WTC11 (cell line): ENCODE measurements around the gene KRTCAP2. TPM values are rescaled to one million over a fixed set of nuclear protein-coding genes. Genes with fewer than 3 reads are reported as not detected.

Experiments used
- ATAC-seq: fragments of 200-7000 bp; cut with Tn5 transposase; 2 replicates; pipeline ENCODE4 v1.10.0; 2021; ENCODE audit warnings: mild to moderate bottlenecking, moderate library complexity
- CTCF ChIA-PET: fragments of 300-600 bp; sonication (Branson Sonifier 250); formaldehyde crosslinking; loops from one replicate; lab custom pipeline; 2021; ENCODE audit warnings: antibody characterized with exemption; lab: Charles Lee
- POLR2A ChIA-PET: fragments of 350-600 bp; sonication (Branson Sonifier 250); formaldehyde crosslinking; loops from one replicate; lab custom pipeline; 2021; ENCODE audit warnings: antibody characterized with exemption; lab: Charles Lee
- DNase-seq: peaks from one replicate; pipeline ENCODE4 v3.0.0; 2021; ENCODE audit warnings: low spot score
- H3K27ac Mint-ChIP-seq: 2 replicates; pipeline ENCODE4 v1.8.0; 2021; ENCODE audit warnings: mixed read lengths
- H3K27me3 Mint-ChIP-seq: 2 replicates; pipeline ENCODE4 v1.8.0; 2021; ENCODE audit warnings: low read depth, mild to moderate bottlenecking, moderate library complexity, mixed read lengths
- H3K36me3 Mint-ChIP-seq: 2 replicates; pipeline ENCODE4 v1.8.0; 2021; ENCODE audit warnings: mixed read lengths
- H3K4me1 Mint-ChIP-seq: 2 replicates; pipeline ENCODE4 v1.8.0; 2022; ENCODE audit warnings: mixed read lengths
- H3K4me3 Mint-ChIP-seq: 2 replicates; pipeline ENCODE4 v1.8.0; 2021; ENCODE audit warnings: mild to moderate bottlenecking, moderate library complexity, mixed read lengths
- H3K9me3 Mint-ChIP-seq: 2 replicates; pipeline ENCODE4 v1.8.0; 2021; ENCODE audit warnings: mixed read lengths
- CREM ChIP-seq: sonication (generic); formaldehyde crosslinking; IDR thresholded peaks from 2 replicates; pipeline ENCODE4 v1.8.1; 2022; ENCODE audit warnings: mild to moderate bottlenecking, missing genetic modification reagents, moderate library complexity
- ESRRA ChIP-seq: sonication (generic); formaldehyde crosslinking; IDR thresholded peaks from 2 replicates; pipeline ENCODE4 v1.8.1; 2022; ENCODE audit warnings: mild to moderate bottlenecking, missing genetic modification reagents, borderline replicate concordance
- GABPB1 ChIP-seq: sonication (generic); formaldehyde crosslinking; IDR thresholded peaks from 2 replicates; pipeline ENCODE4 v1.8.1; 2023; ENCODE audit warnings: mild to moderate bottlenecking, missing genetic modification reagents
- GRHL2 ChIP-seq: fragments of 250-450 bp; sonication (Bioruptor Pico); IDR thresholded peaks from 2 replicates; pipeline ENCODE4 v1.8.0; 2022; ENCODE audit warnings: mild to moderate bottlenecking, moderate library complexity; ENCODE audit not compliant: insufficient replicate concordance, severe bottlenecking
- HMGXB4 ChIP-seq: sonication (generic); formaldehyde crosslinking; IDR thresholded peaks from 2 replicates; pipeline ENCODE4 v1.8.1; 2023; ENCODE audit warnings: mild to moderate bottlenecking, moderate library complexity, missing genetic modification reagents
- JUN ChIP-seq: sonication (generic); formaldehyde crosslinking; IDR thresholded peaks from 2 replicates; pipeline ENCODE4 v1.8.0; 2023; ENCODE audit warnings: mild to moderate bottlenecking, missing genetic modification reagents
- MAX ChIP-seq: sonication (generic); formaldehyde crosslinking; IDR thresholded peaks from 2 replicates; pipeline ENCODE4 v1.8.0; 2022; ENCODE audit warnings: mild to moderate bottlenecking, missing genetic modification reagents
- NFYB ChIP-seq: sonication (generic); formaldehyde crosslinking; conservative IDR thresholded peaks from 2 replicates; pipeline ENCODE4 v1.8.0; 2022; ENCODE audit warnings: low read depth, missing genetic modification reagents
- RELA ChIP-seq: sonication (generic); formaldehyde crosslinking; IDR thresholded peaks from 2 replicates; pipeline ENCODE4 v1.8.1; 2022; ENCODE audit warnings: missing genetic modification reagents, mild to moderate bottlenecking, borderline replicate concordance
- USF2 ChIP-seq: sonication (generic); formaldehyde crosslinking; IDR thresholded peaks from 2 replicates; pipeline ENCODE4 v1.8.1; 2023; ENCODE audit warnings: mild to moderate bottlenecking, missing genetic modification reagents, moderate library complexity
- ZNF138 ChIP-seq: sonication (generic); formaldehyde crosslinking; conservative IDR thresholded peaks from 2 replicates; pipeline ENCODE4 v1.8.1; 2022; ENCODE audit warnings: mild to moderate bottlenecking, moderate library complexity, missing genetic modification reagents
- ZNF232 ChIP-seq: sonication (generic); formaldehyde crosslinking; IDR thresholded peaks from 2 replicates; pipeline ENCODE4 v1.8.0; 2022; ENCODE audit warnings: mild to moderate bottlenecking, missing genetic modification reagents
- ZNF263 ChIP-seq: sonication (generic); formaldehyde crosslinking; IDR thresholded peaks from 2 replicates; pipeline ENCODE4 v1.8.1; 2022; ENCODE audit warnings: low read depth, mild to moderate bottlenecking, moderate library complexity, missing genetic modification reagents
- ZNF416 ChIP-seq: fragments of 250-450 bp; sonication (Bioruptor Pico); IDR thresholded peaks from 2 replicates; pipeline ENCODE4 v1.9.0; 2021; ENCODE audit warnings: mild to moderate bottlenecking, inconsistent platforms
- ZNF671 ChIP-seq: fragments of 250-450 bp; sonication (Bioruptor Pico); IDR thresholded peaks from 2 replicates; pipeline ENCODE4 v1.8.0; 2021; ENCODE audit warnings: mild to moderate bottlenecking
- total RNA-seq: library from RNA; stranded (reverse); gene quantifications from 3 replicates; pipeline ENCODE4 v1.2.3, GENCODE V29; 2021
- TF ChIP-seq, protein P1 (sequence below): fragments of 250-450 bp; sonication (Bioruptor Pico); IDR thresholded peaks from 2 replicates; pipeline ENCODE4 v1.9.0; 2021; ENCODE audit warnings: mild to moderate bottlenecking
- TF ChIP-seq, protein P2 (sequence below): sonication (generic); formaldehyde crosslinking; IDR thresholded peaks from 2 replicates; pipeline ENCODE4 v1.8.1; 2023; ENCODE audit warnings: mild to moderate bottlenecking, missing genetic modification reagents

The KRTCAP2 gene
- total RNA-seq, 1 experiment from 2014 or later = 104 TPM

GRCh38 chr1:155135415-155136028 is 37.6 kb downstream of the KRTCAP2 start, which contains the start of gene SLC50A1 (continued):
- TF ChIP-seq ZNF263 (0 out of 2 replicates have a peak, but pooled peaks have one; percentile 20), HMGXB4 (CRISPR knock-in tag) (peak; percentile 65; the same call in 1 of the 2 replicates)

DNA sequence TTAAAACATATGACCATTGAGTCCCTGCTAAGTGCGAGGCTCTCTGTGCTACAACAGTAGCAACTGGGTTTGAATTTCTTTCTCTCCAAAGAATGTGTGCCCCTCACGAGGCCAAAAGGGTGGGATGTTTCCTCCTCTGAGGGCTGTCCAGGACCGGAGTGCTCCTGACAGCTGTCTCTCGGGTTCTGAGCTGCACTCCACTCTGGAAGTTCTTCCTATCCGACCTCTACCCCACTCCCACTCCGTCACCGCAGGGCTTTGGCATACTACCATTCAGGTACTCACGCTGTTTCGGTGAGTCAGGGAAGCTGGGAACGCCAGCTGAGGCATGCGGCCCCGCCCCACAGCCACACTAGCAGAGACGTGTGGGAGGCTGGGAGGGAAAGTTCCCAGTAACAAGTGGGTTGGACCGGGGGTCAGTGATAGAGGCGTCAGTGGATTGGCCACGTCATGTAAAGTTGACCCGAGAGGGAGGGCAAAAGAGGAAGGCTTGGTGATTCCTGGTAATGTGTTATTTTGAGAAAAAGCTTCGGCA is 38.2 kb downstream of the KRTCAP2 start:
- DNase-seq (peak; percentile 50), ATAC-seq (peak; percentile 7)
- CTCF ChIA-PET = interaction anchor here (1.0 to 4.5 kb wide), 8 partner anchors 10 to 117 kb away, joined by 3 to 66 read pairs (median 12); partner anchors contain the start of gene KRTCAP2
- Mint-ChIP-seq H3K27me3 (no peaks in the 10 kb centered on the region; the same call in 1 of the 2 replicates), H3K4me3 (peak overlapping the region; percentile 96), H3K36me3 (peaks cover 24% of the 10 kb centered on the region), H3K27ac (peak overlapping the region; percentile 92), H3K9me3 (no peaks in the 10 kb centered on the region), H3K4me1 (peaks cover 24% of the 10 kb centered on the region)
- POLR2A ChIA-PET = interaction anchor here (0.5 to 0.9 kb wide), 4 partner anchors 10 to 161 kb away, joined by 4 to 5 read pairs (median 4); no protein-coding TSS in a partner anchor
- TF ChIP-seq JUN = no peak
- TF ChIP-seq ZNF671 (CRISPR knock-in tag) = no peak
- TF ChIP-seq NFYB = no peak
- no peak for TF ChIP-seq ZNF138 (CRISPR knock-in tag)
- peak; percentile 12; the same call in 1 of the 2 replicates for TF ChIP-seq CREM (CRISPR knock-in tag)
- TF ChIP-seq ZNF232 (CRISPR knock-in tag) = no peak
- 0 out of 2 replicates have a peak, but pooled peaks have one; percentile 8 for TF ChIP-seq GABPB1
- no peak for TF ChIP-seq GRHL2 (CRISPR knock-in tag)

DNA sequence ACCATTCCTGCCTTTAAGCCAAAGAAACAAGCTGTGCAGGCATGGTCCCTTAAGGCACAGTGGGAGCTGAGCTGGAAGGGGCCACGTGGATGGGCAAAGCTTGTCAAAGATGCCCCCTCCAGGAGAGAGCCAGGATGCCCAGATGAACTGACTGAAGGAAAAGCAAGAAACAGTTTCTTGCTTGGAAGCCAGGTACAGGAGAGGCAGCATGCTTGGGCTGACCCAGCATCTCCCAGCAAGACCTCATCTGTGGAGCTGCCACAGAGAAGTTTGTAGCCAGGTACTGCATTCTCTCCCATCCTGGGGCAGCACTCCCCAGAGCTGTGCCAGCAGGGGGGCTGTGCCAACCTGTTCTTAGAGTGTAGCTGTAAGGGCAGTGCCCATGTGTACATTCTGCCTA is 38.8 kb downstream of the KRTCAP2 start:
- H3K4me1 Mint-ChIP-seq = peaks cover 30% of the 10 kb centered on the region
- POLR2A ChIA-PET = interaction anchor here (0.5 to 1.0 kb wide), 3 partner anchors 17 to 59 kb away, joined by 3 to 5 read pairs (median 4); no protein-coding TSS in a partner anchor

More for the DNA sequence above, 38.8 kb downstream of the KRTCAP2 start:
- DNase-seq (no peak), ATAC-seq (no peak)
- CTCF ChIA-PET = interaction anchor here (1.2 to 4.5 kb wide), 7 partner anchors 9 to 117 kb away, joined by 3 to 66 read pairs (median 13); partner anchors contain the start of gene KRTCAP2
- Mint-ChIP-seq H3K36me3 (peaks cover 24% of the 10 kb centered on the region), H3K27me3 (no peaks in the 10 kb centered on the region; the same call in 1 of the 2 replicates), H3K4me3 (peak overlapping the region; percentile 96), H3K9me3 (no peaks in the 10 kb centered on the region), H3K27ac (peak overlapping the region; percentile 92; the same call in 1 of the 2 replicates)
- no peak for TF ChIP-seq ESRRA (CRISPR knock-in tag)
- TF ChIP-seq MAX = no peak
- no peak for TF ChIP-seq ZNF416 (CRISPR knock-in tag)
- TF ChIP-seq, protein P1, sequence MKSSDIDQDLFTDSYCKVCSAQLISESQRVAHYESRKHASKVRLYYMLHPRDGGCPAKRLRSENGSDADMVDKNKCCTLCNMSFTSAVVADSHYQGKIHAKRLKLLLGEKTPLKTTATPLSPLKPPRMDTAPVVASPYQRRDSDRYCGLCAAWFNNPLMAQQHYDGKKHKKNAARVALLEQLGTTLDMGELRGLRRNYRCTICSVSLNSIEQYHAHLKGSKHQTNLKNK (CRISPR knock-in tag) = no peak
- no peak for TF ChIP-seq RELA (CRISPR knock-in tag)
- TF ChIP-seq USF2 (CRISPR knock-in tag) = no peak
- TF ChIP-seq, protein P2, sequence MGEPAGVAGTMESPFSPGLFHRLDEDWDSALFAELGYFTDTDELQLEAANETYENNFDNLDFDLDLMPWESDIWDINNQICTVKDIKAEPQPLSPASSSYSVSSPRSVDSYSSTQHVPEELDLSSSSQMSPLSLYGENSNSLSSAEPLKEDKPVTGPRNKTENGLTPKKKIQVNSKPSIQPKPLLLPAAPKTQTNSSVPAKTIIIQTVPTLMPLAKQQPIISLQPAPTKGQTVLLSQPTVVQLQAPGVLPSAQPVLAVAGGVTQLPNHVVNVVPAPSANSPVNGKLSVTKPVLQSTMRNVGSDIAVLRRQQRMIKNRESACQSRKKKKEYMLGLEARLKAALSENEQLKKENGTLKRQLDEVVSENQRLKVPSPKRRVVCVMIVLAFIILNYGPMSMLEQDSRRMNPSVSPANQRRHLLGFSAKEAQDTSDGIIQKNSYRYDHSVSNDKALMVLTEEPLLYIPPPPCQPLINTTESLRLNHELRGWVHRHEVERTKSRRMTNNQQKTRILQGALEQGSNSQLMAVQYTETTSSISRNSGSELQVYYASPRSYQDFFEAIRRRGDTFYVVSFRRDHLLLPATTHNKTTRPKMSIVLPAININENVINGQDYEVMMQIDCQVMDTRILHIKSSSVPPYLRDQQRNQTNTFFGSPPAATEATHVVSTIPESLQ = no peak
